H9 (cell line): ENCODE data around the gene SENP7. TPM values are rescaled to one million over a fixed set of nuclear protein-coding genes. Genes with fewer than 3 reads are reported as not detected.
"Not testable (repeated sequence)": the region's sequence is repeated elsewhere in the genome, so short reads cannot be mapped to it uniquely, and the experiment has no call there.

Experiments used
- DNase-seq: peaks from one replicate; pipeline ENCODE4 v3.0.0-alpha.2; 2017
- H2AFZ ChIP-seq: one replicate; pipeline ENCODE4 v1.6.1; 2013; ENCODE audit warnings: mild to moderate bottlenecking, low read length, control low read depth, moderate library complexity
- H2AK5ac ChIP-seq: 2 replicates; pipeline ENCODE4 v1.6.1; 2013; ENCODE audit warnings: low read length, control low read depth, mixed read lengths; ENCODE audit not compliant: insufficient read length
- H2BK120ac ChIP-seq: one replicate; pipeline ENCODE4 v1.6.1; 2013; ENCODE audit warnings: low read depth, mild to moderate bottlenecking, low read length, control low read depth, inconsistent platforms; ENCODE audit not compliant: poor library complexity, severe bottlenecking
- H2BK12ac ChIP-seq: 2 replicates; pipeline ENCODE4 v1.6.1; 2013; ENCODE audit warnings: low read length, control low read depth, mixed read lengths, low read depth; ENCODE audit not compliant: insufficient read length
- H2BK15ac ChIP-seq: 2 replicates; pipeline ENCODE4 v1.6.1; 2013; ENCODE audit warnings: low read depth, low read length, control low read depth
- H2BK20ac ChIP-seq: one replicate; pipeline ENCODE4 v1.6.1; 2013; ENCODE audit warnings: low read depth, mild to moderate bottlenecking, low read length, control low read depth, inconsistent platforms; ENCODE audit not compliant: poor library complexity, severe bottlenecking
- H2BK5ac ChIP-seq: 2 replicates; pipeline ENCODE4 v1.6.1; 2013; ENCODE audit warnings: low read length, control low read depth, mixed read lengths; ENCODE audit not compliant: insufficient read length
- H3K14ac ChIP-seq: 2 replicates; pipeline ENCODE4 v1.6.1; 2013; ENCODE audit warnings: low read length, control low read depth; ENCODE audit not compliant: insufficient read depth
- H3K18ac ChIP-seq: 2 replicates; pipeline ENCODE4 v1.6.1; 2013; ENCODE audit warnings: low read depth, mild to moderate bottlenecking, mixed read lengths, low read length, control low read depth; ENCODE audit not compliant: insufficient read length
- H3K23ac ChIP-seq: 2 replicates; pipeline ENCODE4 v1.6.1; 2013; ENCODE audit warnings: low read length, control low read depth, mixed read lengths, low read depth; ENCODE audit not compliant: insufficient read length
- H3K23me2 ChIP-seq: 2 replicates; pipeline ENCODE4 v1.6.1; 2013; ENCODE audit warnings: low read depth, mild to moderate bottlenecking, mixed read lengths, low read length, control low read depth; ENCODE audit not compliant: insufficient read length, poor library complexity, severe bottlenecking
- H3K27ac ChIP-seq: 2 replicates; pipeline ENCODE4 v1.5.1; 2013; ENCODE audit warnings: low read length, control low read depth, mixed read lengths, low read depth; ENCODE audit not compliant: insufficient read length
- H3K27me3 ChIP-seq: 2 replicates; pipeline ENCODE4 v1.6.1; 2013; ENCODE audit warnings: low read length, control low read depth, inconsistent platforms; ENCODE audit not compliant: insufficient read depth
- H3K4ac ChIP-seq: 2 replicates; pipeline ENCODE4 v1.6.1; 2013; ENCODE audit warnings: low read depth, mild to moderate bottlenecking, control low read depth, inconsistent platforms, low read length, moderate library complexity
- H3K4me1 ChIP-seq: 2 replicates; pipeline ENCODE4 v1.6.1; 2013; ENCODE audit warnings: low read length, control low read depth, inconsistent platforms; ENCODE audit not compliant: insufficient read depth
- H3K4me2 ChIP-seq: 2 replicates; pipeline ENCODE4 v1.6.1; 2013; ENCODE audit warnings: low read length, control low read depth, mixed read lengths; ENCODE audit not compliant: insufficient read length, insufficient read depth
- H3K56ac ChIP-seq: 2 replicates; pipeline ENCODE4 v1.6.1; 2013; ENCODE audit warnings: low read depth, mild to moderate bottlenecking, mixed read lengths, low read length, control low read depth; ENCODE audit not compliant: insufficient read length
- H3K79me1 ChIP-seq: 2 replicates; pipeline ENCODE4 v1.6.1; 2013; ENCODE audit warnings: low read depth, mild to moderate bottlenecking, moderate library complexity, low read length, control low read depth, inconsistent platforms; ENCODE audit not compliant: insufficient read depth, poor library complexity, severe bottlenecking
- H3K79me2 ChIP-seq: 2 replicates; pipeline ENCODE4 v1.6.1; 2013; ENCODE audit warnings: low read length, control low read depth, inconsistent platforms; ENCODE audit not compliant: insufficient read depth
- H3K9ac ChIP-seq: 2 replicates; pipeline ENCODE4 v1.6.1; 2013; ENCODE audit warnings: low read length, control low read depth, mixed read lengths; ENCODE audit not compliant: insufficient read length; ENCODE audit errors: extremely low read depth
- H3K9me3 ChIP-seq: one replicate; pipeline ENCODE4 v1.6.1; 2013; ENCODE audit warnings: low read depth, low read length, inconsistent platforms; ENCODE audit not compliant: control insufficient read depth
- H3T11ph ChIP-seq: one replicate; pipeline ENCODE4 v1.6.1; 2013; ENCODE audit warnings: mild to moderate bottlenecking, low read length, control low read depth, inconsistent platforms
- H4K20me1 ChIP-seq: one replicate; pipeline ENCODE4 v1.6.1; 2013; ENCODE audit not compliant: control insufficient read depth, insufficient read length, insufficient read depth
- H4K5ac ChIP-seq: 2 replicates; pipeline ENCODE4 v1.6.1; 2013; ENCODE audit warnings: low read depth, mild to moderate bottlenecking, mixed read lengths, low read length, control low read depth; ENCODE audit not compliant: insufficient read length
- H4K8ac ChIP-seq: replicated peaks from 2 replicates; pipeline ENCODE4 v1.6.1; 2013; ENCODE audit warnings: low read length, control low read depth, mixed read lengths, low read depth; ENCODE audit not compliant: insufficient read length
- H4K91ac ChIP-seq: 2 replicates; pipeline ENCODE4 v1.6.1; 2013; ENCODE audit warnings: low read depth, mild to moderate bottlenecking, moderate library complexity, mixed read lengths, low read length, control low read depth; ENCODE audit not compliant: insufficient read length
- H3K27ac Mint-ChIP-seq, 3 experiments: 2 replicates in 2 of 3; 3 replicates in 1 of 3; pipeline ENCODE4 v1.8.0; 2020 to 2021; ENCODE audit warnings: mixed read lengths in 3 of 3, mild to moderate bottlenecking in 1 of 3, moderate library complexity in 1 of 3
- H3K27me3 Mint-ChIP-seq: 2 replicates; pipeline ENCODE4 v1.8.0; 2021; ENCODE audit warnings: low read depth, mild to moderate bottlenecking, moderate library complexity, mixed read lengths
- H3K36me3 Mint-ChIP-seq, 3 experiments: 2 replicates in 2 of 3; 3 replicates in 1 of 3; pipeline ENCODE4 v1.8.0; 2020 to 2021; ENCODE audit warnings: low read depth in 3 of 3, mixed read lengths in 3 of 3; ENCODE audit not compliant: insufficient read depth in 1 of 3
- H3K4me1 Mint-ChIP-seq, 2 experiments: 2 replicates each; pipeline ENCODE4 v1.8.0; 2020; ENCODE audit warnings: mixed read lengths in 2 of 2
- H3K4me3 Mint-ChIP-seq, 2 experiments: 2 replicates in 1 of 2; 3 replicates in 1 of 2; pipeline ENCODE4 v1.8.0; 2020 to 2021; ENCODE audit warnings: mild to moderate bottlenecking in 2 of 2, mixed read lengths in 2 of 2, moderate library complexity in 1 of 2
- H3K9me3 Mint-ChIP-seq, 2 experiments: 2 replicates in 1 of 2; 3 replicates in 1 of 2; pipeline ENCODE4 v1.8.0; 2020; ENCODE audit warnings: mild to moderate bottlenecking in 2 of 2, mixed read lengths in 2 of 2, moderate library complexity in 1 of 2
- WGBS: extraction: QIAGEN DNeasy Blood & Tissue Kit; methylation state at CpG from one replicate; pipeline ENCODE4 v1.1.7; 2013; ENCODE audit warnings: missing lambda C conversion rate, low lambda C conversion rate, mixed read lengths; ENCODE audit not compliant: insufficient read length; ENCODE audit errors: extremely low coverage; 5-methylcytosine and 5-hydroxymethylcytosine counted together
- total RNA-seq: library from RNA; stranded (reverse); gene quantifications from 2 replicates; pipeline ENCODE4 v1.2.1, GENCODE V29; 2021

SENP7 gene
- total RNA-seq, 1 experiment from 2014 or later = 8.4 TPM

- not testable (repeated sequence) for H4K5ac ChIP-seq, H3K9ac ChIP-seq, H4K91ac ChIP-seq, H3K4me1 ChIP-seq, H2BK5ac ChIP-seq, H2BK15ac ChIP-seq, H3K56ac ChIP-seq, H3K4ac ChIP-seq, H3T11ph ChIP-seq, H3K23me2 ChIP-seq, H3K14ac ChIP-seq, H3K4me2 ChIP-seq, H2BK20ac ChIP-seq, H3K27ac Mint-ChIP-seq, H3K27ac ChIP-seq, H4K20me1 ChIP-seq, H3K79me1 ChIP-seq, H3K79me2 ChIP-seq, H3K18ac ChIP-seq, H2BK12ac ChIP-seq, H3K4me3 Mint-ChIP-seq, H2AFZ ChIP-seq, H3K27me3 Mint-ChIP-seq, H3K9me3 ChIP-seq, H4K8ac ChIP-seq, H2BK120ac ChIP-seq, H3K27me3 ChIP-seq, H3K23ac ChIP-seq, DNase-seq, H2AK5ac ChIP-seq
- WGBS = no CpG with 5 or more reads among the region's 50 CpGs
- peaks cover 26 to 35% of the 10 kb centered on the region in 2 experiments for H3K4me1 Mint-ChIP-seq
- H3K9me3 Mint-ChIP-seq = peaks cover 20 to 36% of the 10 kb centered on the region in 2 experiments
- peaks cover 15 to 27% (median 19%) of the 10 kb centered on the region in 3 experiments for H3K36me3 Mint-ChIP-seq
Measured at GRCh38 chr3:101551359-101552081, 38.5 kb upstream of the SENP7 start.
